NCI-H2081 (cell line): ENCODE data around the gene PBLD.
A peak's percentile ranks its signal among the peaks of the same experiment; 100 is the strongest.

ENCODE experiments used
- DNase-seq, 2 experiments: peaks; one replicate each; lab custom pipeline; 2025; lab: John Stamatoyannopoulos, UW

The PBLD gene

GRCh38 chr10:68332259-68333057 is at the start of gene PBLD:
Gene PBLD (minus strand): TSS chr10:68332928. CDS start chr10:68306844, 26,084 bp downstream.
- DNase-seq, result peak; percentile 56 to 73

GRCh38 chr10:68371604-68372003 is 38.9 kb upstream of the PBLD start:
- no peak for DNase-seq

GRCh38 chr10:68367121-68367520 is 34.4 kb upstream of the PBLD start:
- DNase-seq, result no peak

- DNase-seq, result no peak
These were observed 33.9 kb upstream of the PBLD start for GRCh38 chr10:68366600-68366999.

- no peak for DNase-seq
These were observed 32.9 kb upstream of the PBLD start for GRCh38 chr10:68365611-68366010.

- no peak for DNase-seq
These were observed 31.6 kb upstream of the PBLD start for GRCh38 chr10:68364101-68364886.

GRCh38 chr10:68362590-68362989 is 29.9 kb upstream of the PBLD start:
- DNase-seq, result no peak

- DNase-seq, result no peak
These were observed 26.5 kb upstream of the PBLD start for GRCh38 chr10:68359189-68359588.

GRCh38 chr10:68353537-68353936 is 20.8 kb upstream of the PBLD start:
- DNase-seq, result no peak

GRCh38 chr10:68348265-68348741 is 15.6 kb upstream of the PBLD start:
- peak; percentile 8 to 37 for DNase-seq

- DNase-seq, result no peak
These were observed 14.0 kb upstream of the PBLD start for GRCh38 chr10:68346774-68347173.

- no peak for DNase-seq
These were observed 12.9 kb upstream of the PBLD start for GRCh38 chr10:68345621-68346020.

GRCh38 chr10:68342909-68343516 is 10.3 kb upstream of the PBLD start:
- no peak for DNase-seq

GRCh38 chr10:68340358-68341080 is 7.8 kb upstream of the PBLD start:
- DNase-seq, result no peak

- DNase-seq, result no peak
These were observed 4.1 kb upstream of the PBLD start for GRCh38 chr10:68336754-68337351.

- no peak for DNase-seq
These were observed 2.1 kb upstream of the PBLD start for GRCh38 chr10:68334672-68335467.

GRCh38 chr10:68333440-68334431 is 1.0 kb upstream of the PBLD start:
- no peak for DNase-seq

GRCh38 chr10:68333058-68333395 is 299 bp upstream of the PBLD start:
- no peak for DNase-seq

- DNase-seq, result peak; percentile 95
These were observed 1.1 kb downstream of the PBLD start, which contains the start of gene HNRNPH3 for GRCh38 chr10:68331455-68332258. Gene HNRNPH3 (plus strand): TSS chr10:68332064. CDS start chr10:68337222, 5,158 bp downstream.
